Muscle of back (tissue), 11 donors: ENCODE data around the gene TBC1D22A. TPM values are rescaled to one million over a fixed set of nuclear protein-coding genes. Genes with fewer than 3 reads are reported as not detected.

Experiments used
- DNase-seq, 3 donors: peaks; one replicate each; pipeline versions ENCODE4 v3.0.0 to v3.0.0-alpha.2; 2013
- polyA plus RNA-seq, 10 donors: library from polyadenylated mRNA; unstranded; fragments of 120-200 nt; gene quantifications; one replicate each; pipeline ENCODE4 v1.2.1, GENCODE V29; 2013; ENCODE audit not compliant: insufficient read length in 10 of 10

TBC1D22A gene
- polyA plus RNA-seq, 10 donors = 10.6 to 14.9 (median 13.4) TPM

GRCh38 chr22:47199261-47199978 is 437.0 kb downstream of the TBC1D22A start:
- DNase-seq = no peak

GRCh38 chr22:47199979-47200272 is 437.5 kb downstream of the TBC1D22A start:
- no peak for DNase-seq

- DNase-seq = peak; percentile 34 to 84 (median 67)
These were observed 438.0 kb downstream of the TBC1D22A start for GRCh38 chr22:47200273-47201051.

- no peak for DNase-seq
These were observed 438.9 kb downstream of the TBC1D22A start for GRCh38 chr22:47201186-47201995.

- no peak for DNase-seq
These were observed 439.8 kb downstream of the TBC1D22A start for GRCh38 chr22:47201996-47202818.

GRCh38 chr22:47202819-47203553 is 440.5 kb downstream of the TBC1D22A start:
- DNase-seq = no peak

- DNase-seq = no peak
These were observed 441.1 kb downstream of the TBC1D22A start for GRCh38 chr22:47203554-47203991.

GRCh38 chr22:47204002-47204979 is 441.8 kb downstream of the TBC1D22A start:
- DNase-seq = peak in 2 of 3 donors; percentile 42 to 56

GRCh38 chr22:47205081-47205491 is 442.6 kb downstream of the TBC1D22A start:
- DNase-seq = no peak

- no peak for DNase-seq
These were observed 443.1 kb downstream of the TBC1D22A start for GRCh38 chr22:47205554-47205953.

- no peak for DNase-seq
These were observed 443.7 kb downstream of the TBC1D22A start for GRCh38 chr22:47206164-47206563.

GRCh38 chr22:47206666-47207218 is 444.3 kb downstream of the TBC1D22A start:
- DNase-seq = no peak

- DNase-seq = no peak
These were observed 444.9 kb downstream of the TBC1D22A start for GRCh38 chr22:47207387-47207786.

GRCh38 chr22:47207846-47208554 is 445.6 kb downstream of the TBC1D22A start:
- no peak for DNase-seq

GRCh38 chr22:47208630-47209029 is 446.2 kb downstream of the TBC1D22A start:
- DNase-seq = no peak

- DNase-seq = no peak
These were observed 446.6 kb downstream of the TBC1D22A start for GRCh38 chr22:47209040-47209514.

GRCh38 chr22:47209547-47210023 is 447.1 kb downstream of the TBC1D22A start:
- no peak for DNase-seq

GRCh38 chr22:47210112-47210657 is 447.7 kb downstream of the TBC1D22A start:
- DNase-seq = no peak
